HepG2 (cell line): ENCODE measurements around the gene NEURL4. TPM values are rescaled to one million over a fixed set of nuclear protein-coding genes. Genes with fewer than 3 reads are reported as not detected.
A peak's percentile ranks its signal among the peaks of the same experiment; 100 is the strongest.

ENCODE experiments used
- ARNT ChIP-seq: fragments of 450-650 bp; IDR thresholded peaks from 2 replicates; pipeline ENCODE4 v1.6.1; 2017
- BCL6 ChIP-seq: IDR thresholded peaks from 2 replicates; pipeline ENCODE4 v1.6.1; 2016; ENCODE audit warnings: missing genetic modification reagents, missing compliant biosample characterization
- CHCHD3 ChIP-seq: sonication (generic); formaldehyde crosslinking; IDR thresholded peaks from 2 replicates; pipeline ENCODE4 v1.8.0; 2022; ENCODE audit warnings: mild to moderate bottlenecking, missing genetic modification reagents, moderate library complexity
- EEA1 ChIP-seq: sonication (generic); formaldehyde crosslinking; IDR thresholded peaks from 2 replicates; pipeline ENCODE4 v1.5.1; 2020; ENCODE audit warnings: mild to moderate bottlenecking, missing genetic modification reagents, borderline replicate concordance
- HHEX ChIP-seq: IDR thresholded peaks from 2 replicates; pipeline ENCODE4 v1.6.1; 2016; ENCODE audit warnings: control low read depth
- KAT2B ChIP-seq: fragments of 150-350 bp; IDR thresholded peaks from 2 replicates; pipeline ENCODE4 v1.6.1; 2014; ENCODE audit warnings: low read depth, low read length, borderline replicate concordance
- NFE2L2 ChIP-seq: fragments of 150-350 bp; IDR thresholded peaks from 2 replicates; pipeline ENCODE4 v1.6.1; 2014; ENCODE audit warnings: low read length
- RELA ChIP-seq: sonication (generic); formaldehyde crosslinking; IDR thresholded peaks from 2 replicates; pipeline ENCODE4 v1.4.0; 2020; ENCODE audit warnings: missing genetic modification reagents
- SMAD1 ChIP-seq: sonication (generic); formaldehyde crosslinking; IDR thresholded peaks from 2 replicates; pipeline ENCODE4 v1.4.0; 2020; ENCODE audit warnings: missing genetic modification reagents, low read depth, mild to moderate bottlenecking, borderline replicate concordance
- TSC22D2 ChIP-seq: sonication (generic); formaldehyde crosslinking; IDR thresholded peaks from 2 replicates; pipeline ENCODE4 v1.5.1; 2020; ENCODE audit warnings: missing genetic modification reagents, mild to moderate bottlenecking, borderline replicate concordance
- ZBTB1 ChIP-seq: sonication (generic); formaldehyde crosslinking; IDR thresholded peaks from 2 replicates; pipeline ENCODE4 v1.4.0; 2020; ENCODE audit warnings: missing genetic modification reagents, borderline replicate concordance
- ZBTB3 ChIP-seq: sonication (generic); formaldehyde crosslinking; IDR thresholded peaks from 2 replicates; pipeline ENCODE4 v1.4.0; 2020; ENCODE audit warnings: low read depth, mild to moderate bottlenecking, moderate library complexity, missing genetic modification reagents, borderline replicate concordance
- ZKSCAN8 ChIP-seq: IDR thresholded peaks from 2 replicates; pipeline ENCODE4 v1.6.1; 2016; ENCODE audit warnings: borderline replicate concordance, missing genetic modification reagents, missing compliant biosample characterization
- ZNF225 ChIP-seq: sonication (generic); formaldehyde crosslinking; IDR thresholded peaks from 2 replicates; pipeline ENCODE4 v1.4.0; 2020; ENCODE audit warnings: mild to moderate bottlenecking, missing genetic modification reagents
- ZNF292 ChIP-seq: sonication (generic); formaldehyde crosslinking; IDR thresholded peaks from 2 replicates; pipeline ENCODE4 v1.8.1; 2022; ENCODE audit warnings: mild to moderate bottlenecking, low read depth, missing genetic modification reagents, borderline replicate concordance
- ZNF296 ChIP-seq: sonication (generic); formaldehyde crosslinking; conservative IDR thresholded peaks from 2 replicates; pipeline ENCODE4 v1.5.0; 2020; ENCODE audit warnings: mild to moderate bottlenecking, missing genetic modification reagents
- ZNF30 ChIP-seq: sonication (generic); formaldehyde crosslinking; IDR thresholded peaks from 2 replicates; pipeline ENCODE4 v1.5.0; 2020; ENCODE audit warnings: mild to moderate bottlenecking, missing genetic modification reagents
- ZNF607 ChIP-seq: sonication (generic); formaldehyde crosslinking; IDR thresholded peaks from 2 replicates; pipeline ENCODE4 v1.5.1; 2020; ENCODE audit warnings: missing genetic modification reagents, mild to moderate bottlenecking, borderline replicate concordance
- ZNF703 ChIP-seq: sonication (generic); formaldehyde crosslinking; IDR thresholded peaks from 2 replicates; pipeline ENCODE4 v1.5.1; 2020; ENCODE audit warnings: missing genetic modification reagents, mild to moderate bottlenecking, moderate library complexity, borderline replicate concordance
- polyA plus RNA-seq, 8 experiments: library from polyadenylated mRNA; depleted of rRNA in 3 of 8; stranded (reverse) in 7 of 8; unstranded in 1 of 8; fragments of >200 nt; fragmentation: Illumina TruSeq in 4 of 8; extraction: Trizol in 4 of 8; gene quantifications; 2 replicates each; pipeline versions ENCODE4 v1.2.1 to v1.2.3, GENCODE V29; 2011 to 2016; ENCODE audit warnings: low read depth in 4 of 8, missing spikeins in 1 of 8, mixed read lengths in 1 of 8; ENCODE audit not compliant: insufficient read depth in 1 of 8
- total RNA-seq, 5 experiments: library from RNA; depleted of rRNA; stranded (reverse); fragments of >200 nt; fragmentation: Illumina TruSeq; extraction: Trizol; gene quantifications; 2 replicates each; pipeline ENCODE4 v1.2.3, GENCODE V29; 2016; ENCODE audit warnings: low read depth in 1 of 5
- TF ChIP-seq, protein P1 (sequence below): sonication (generic); formaldehyde crosslinking; IDR thresholded peaks from 2 replicates; pipeline ENCODE4 v1.4.0; 2020; ENCODE audit warnings: mild to moderate bottlenecking, missing genetic modification reagents
- TF ChIP-seq, protein P2 (sequence below): sonication (generic); formaldehyde crosslinking; IDR thresholded peaks from 2 replicates; pipeline ENCODE4 v1.8.0; 2023; ENCODE audit warnings: mild to moderate bottlenecking, missing genetic modification reagents
- TF ChIP-seq, protein P3 (sequence below): conservative IDR thresholded peaks from 2 replicates; pipeline ENCODE4 v1.6.1; 2018; ENCODE audit warnings: missing genetic modification reagents
- TF ChIP-seq, protein P4 (sequence below): sonication (generic); formaldehyde crosslinking; conservative IDR thresholded peaks from 2 replicates; pipeline ENCODE4 v1.4.0; 2020; ENCODE audit warnings: mild to moderate bottlenecking, missing genetic modification reagents, moderate library complexity

The NEURL4 gene
- total and polyA plus RNA-seq, 2 of the 13 experiments (the other 11 are each of a cell fraction or from before 2014, with no cell fraction given): 14.8 to 15.7 TPM

DNA sequence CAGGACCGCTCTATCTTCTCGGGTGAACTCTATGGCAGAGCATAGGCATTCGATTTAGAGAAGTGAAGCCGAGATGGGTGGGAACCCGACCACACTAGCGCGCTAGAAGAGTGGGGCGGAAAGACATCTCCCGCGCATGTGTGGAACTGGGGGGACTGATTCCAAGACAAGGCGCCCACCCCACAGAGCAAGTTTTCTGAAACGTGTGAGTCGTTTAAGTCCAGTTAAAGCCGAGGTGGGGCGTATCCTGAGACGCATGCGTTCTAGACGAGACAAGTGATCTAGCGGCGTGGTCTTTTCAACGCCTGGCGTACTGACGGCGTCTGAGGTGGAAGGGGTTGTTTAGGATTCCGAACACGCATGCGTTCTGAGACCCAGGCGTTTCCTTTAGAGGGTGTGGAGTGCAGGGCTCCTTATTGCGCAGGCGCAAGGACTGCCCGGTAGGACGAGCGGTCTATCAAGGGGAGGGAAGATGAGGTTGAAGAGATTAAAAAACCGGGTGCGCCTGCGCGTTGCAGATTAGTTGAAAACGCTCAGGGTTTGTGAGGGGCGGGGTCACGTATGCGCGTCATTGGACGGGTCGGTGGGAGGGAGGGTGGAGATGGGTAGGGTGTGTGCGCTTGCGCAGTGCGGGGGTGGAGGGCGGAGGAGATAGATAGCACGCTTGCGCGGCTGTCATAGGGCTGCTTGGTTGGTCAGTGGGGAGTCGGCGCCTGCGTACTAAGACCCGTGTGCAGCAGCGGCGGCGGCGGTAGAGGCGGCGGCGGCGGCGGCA lies 22.0 kb downstream of the NEURL4 start, which contains the start of gene EIF5A (continued):
- TF ChIP-seq ZKSCAN8 (no peak), BCL6 (CRISPR knock-in tag) (peak; percentile 21; the same call in 1 of the 2 replicates), CHCHD3 (CRISPR knock-in tag) (no peak), ZNF296 (CRISPR knock-in tag) (no peak), ZNF607 (CRISPR knock-in tag) (peak; percentile 61; the same call in 1 of the 2 replicates), SMAD1 (CRISPR knock-in tag) (no peak), ZBTB1 (CRISPR knock-in tag) (no peak), ZNF30 (CRISPR knock-in tag) (no peak), TSC22D2 (CRISPR knock-in tag) (no peak), ZNF292 (no peak), EEA1 (no peak), ZNF703 (CRISPR knock-in tag) (no peak), ZBTB3 (no peak), HHEX (CRISPR knock-in tag) (no peak), RELA (CRISPR knock-in tag) (no peak), ARNT (no peak), KAT2B (no peak), ZNF225 (no peak), NFE2L2 (no peak)
- TF ChIP-seq, protein P1, sequence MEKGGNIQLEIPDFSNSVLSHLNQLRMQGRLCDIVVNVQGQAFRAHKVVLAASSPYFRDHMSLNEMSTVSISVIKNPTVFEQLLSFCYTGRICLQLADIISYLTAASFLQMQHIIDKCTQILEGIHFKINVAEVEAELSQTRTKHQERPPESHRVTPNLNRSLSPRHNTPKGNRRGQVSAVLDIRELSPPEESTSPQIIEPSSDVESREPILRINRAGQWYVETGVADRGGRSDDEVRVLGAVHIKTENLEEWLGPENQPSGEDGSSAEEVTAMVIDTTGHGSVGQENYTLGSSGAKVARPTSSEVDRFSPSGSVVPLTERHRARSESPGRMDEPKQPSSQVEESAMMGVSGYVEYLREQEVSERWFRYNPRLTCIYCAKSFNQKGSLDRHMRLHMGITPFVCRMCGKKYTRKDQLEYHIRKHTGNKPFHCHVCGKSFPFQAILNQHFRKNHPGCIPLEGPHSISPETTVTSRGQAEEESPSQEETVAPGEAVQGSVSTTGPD (CRISPR knock-in tag): no peak
- TF ChIP-seq, protein P2, sequence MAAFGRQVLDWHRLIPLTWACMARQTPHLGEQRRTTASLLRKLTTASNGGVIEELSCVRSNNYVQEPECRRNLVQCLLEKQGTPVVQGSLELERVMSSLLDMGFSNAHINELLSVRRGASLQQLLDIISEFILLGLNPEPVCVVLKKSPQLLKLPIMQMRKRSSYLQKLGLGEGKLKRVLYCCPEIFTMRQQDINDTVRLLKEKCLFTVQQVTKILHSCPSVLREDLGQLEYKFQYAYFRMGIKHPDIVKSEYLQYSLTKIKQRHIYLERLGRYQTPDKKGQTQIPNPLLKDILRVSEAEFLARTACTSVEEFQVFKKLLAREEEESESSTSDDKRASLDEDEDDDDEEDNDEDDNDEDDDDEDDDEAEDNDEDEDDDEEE (CRISPR knock-in tag): no peak
- TF ChIP-seq, protein P3, sequence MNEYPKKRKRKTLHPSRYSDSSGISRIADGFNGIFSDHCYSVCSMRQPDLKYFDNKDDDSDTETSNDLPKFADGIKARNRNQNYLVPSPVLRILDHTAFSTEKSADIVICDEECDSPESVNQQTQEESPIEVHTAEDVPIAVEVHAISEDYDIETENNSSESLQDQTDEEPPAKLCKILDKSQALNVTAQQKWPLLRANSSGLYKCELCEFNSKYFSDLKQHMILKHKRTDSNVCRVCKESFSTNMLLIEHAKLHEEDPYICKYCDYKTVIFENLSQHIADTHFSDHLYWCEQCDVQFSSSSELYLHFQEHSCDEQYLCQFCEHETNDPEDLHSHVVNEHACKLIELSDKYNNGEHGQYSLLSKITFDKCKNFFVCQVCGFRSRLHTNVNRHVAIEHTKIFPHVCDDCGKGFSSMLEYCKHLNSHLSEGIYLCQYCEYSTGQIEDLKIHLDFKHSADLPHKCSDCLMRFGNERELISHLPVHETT (CRISPR knock-in tag): no peak; the same call in 1 of the 2 replicates
- TF ChIP-seq, protein P4, sequence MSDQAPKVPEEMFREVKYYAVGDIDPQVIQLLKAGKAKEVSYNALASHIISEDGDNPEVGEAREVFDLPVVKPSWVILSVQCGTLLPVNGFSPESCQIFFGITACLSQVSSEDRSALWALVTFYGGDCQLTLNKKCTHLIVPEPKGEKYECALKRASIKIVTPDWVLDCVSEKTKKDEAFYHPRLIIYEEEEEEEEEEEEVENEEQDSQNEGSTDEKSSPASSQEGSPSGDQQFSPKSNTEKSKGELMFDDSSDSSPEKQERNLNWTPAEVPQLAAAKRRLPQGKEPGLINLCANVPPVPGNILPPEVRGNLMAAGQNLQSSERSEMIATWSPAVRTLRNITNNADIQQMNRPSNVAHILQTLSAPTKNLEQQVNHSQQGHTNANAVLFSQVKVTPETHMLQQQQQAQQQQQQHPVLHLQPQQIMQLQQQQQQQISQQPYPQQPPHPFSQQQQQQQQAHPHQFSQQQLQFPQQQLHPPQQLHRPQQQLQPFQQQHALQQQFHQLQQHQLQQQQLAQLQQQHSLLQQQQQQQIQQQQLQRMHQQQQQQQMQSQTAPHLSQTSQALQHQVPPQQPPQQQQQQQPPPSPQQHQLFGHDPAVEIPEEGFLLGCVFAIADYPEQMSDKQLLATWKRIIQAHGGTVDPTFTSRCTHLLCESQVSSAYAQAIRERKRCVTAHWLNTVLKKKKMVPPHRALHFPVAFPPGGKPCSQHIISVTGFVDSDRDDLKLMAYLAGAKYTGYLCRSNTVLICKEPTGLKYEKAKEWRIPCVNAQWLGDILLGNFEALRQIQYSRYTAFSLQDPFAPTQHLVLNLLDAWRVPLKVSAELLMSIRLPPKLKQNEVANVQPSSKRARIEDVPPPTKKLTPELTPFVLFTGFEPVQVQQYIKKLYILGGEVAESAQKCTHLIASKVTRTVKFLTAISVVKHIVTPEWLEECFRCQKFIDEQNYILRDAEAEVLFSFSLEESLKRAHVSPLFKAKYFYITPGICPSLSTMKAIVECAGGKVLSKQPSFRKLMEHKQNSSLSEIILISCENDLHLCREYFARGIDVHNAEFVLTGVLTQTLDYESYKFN: peak; percentile 22; the same call in 1 of the 2 replicates
